ENCODE data around the gene KLK10. TPM values are rescaled to one million over a fixed set of nuclear protein-coding genes. Genes with fewer than 3 reads are reported as not detected.

The KLK10 gene
- total RNA-seq, 2 experiments from 2014 or later = not detected

GRCh38 chr19:51040151-51040550 is 20.6 kb upstream of the KLK10 start:
- TF ChIP-seq CTCF (IDR thresholded peaks at IDR 0.05) = no peak
- no peak for DNase-seq
- POLR2A ChIA-PET = no interaction called here
- ATAC-seq (ENCODE audit: poor library complexity) = no peak
- Histone ChIP-seq H3K36me3 (ENCODE audit: insufficient read depth, low read length) (no peaks in the 10 kb centered on the region), H3K27ac (ENCODE audit: low read depth in 1 of 2, low read length in 2 of 2) (no peak overlapping the region), H3K9me3 (ENCODE audit: control insufficient read depth in 1 of 2, insufficient read depth in 1 of 2, low read length in 2 of 2) (peaks cover 0 to 4% of the 10 kb centered on the region in 2 experiments), H3K4me1 (ENCODE audit: insufficient read depth, low read length) (no peaks in the 10 kb centered on the region), H3K4me3 (ENCODE audit: low read length) (no peak overlapping the region), H3K27me3 (ENCODE audit: control insufficient read depth in 1 of 2, insufficient read depth in 2 of 2, low read length in 2 of 2) (no peaks in the 10 kb centered on the region)
- Mint-ChIP-seq H3K9me3 (no peaks in the 10 kb centered on the region), H3K27ac (no peak overlapping the region), H3K27me3 (no peaks in the 10 kb centered on the region), H3K4me3 (no peak overlapping the region), H3K36me3 (ENCODE audit: low read depth) (no peaks in the 10 kb centered on the region), H3K4me1 (ENCODE audit: low read depth) (no peaks in the 10 kb centered on the region)
- intact Hi-C loops (cut with DNase I, micrococcal nuclease) = no loop called here
- CTCF ChIA-PET = no interaction called here

DNA sequence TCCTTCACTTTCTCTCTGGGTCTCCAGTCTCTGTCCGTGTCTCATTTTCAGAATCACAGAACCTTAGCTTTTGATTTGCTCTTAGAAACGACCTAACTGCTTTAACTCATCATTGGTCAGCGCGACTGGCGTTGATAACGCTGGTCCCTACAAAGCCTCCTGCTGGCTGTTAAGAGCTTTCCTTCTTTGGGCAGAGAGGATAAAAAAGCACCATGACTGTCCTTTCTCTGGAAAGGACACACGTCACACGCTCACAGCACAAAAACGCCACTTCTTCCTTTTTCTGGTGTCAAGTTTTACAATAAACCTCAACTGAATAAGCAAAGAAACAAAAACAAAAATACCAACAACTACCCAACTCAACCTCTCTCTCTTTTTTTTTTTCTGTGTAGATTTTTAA is 17.0 kb upstream of the KLK10 start:
- H3K27me3 Mint-ChIP-seq = peaks cover 15% of the 10 kb centered on the region
- no peak for TF ChIP-seq CTCF (IDR thresholded peaks at IDR 0.05)
- H3K4me1 Mint-ChIP-seq (ENCODE audit: low read depth) = no peaks in the 10 kb centered on the region
- H3K36me3 ChIP-seq (ENCODE audit: insufficient read depth, low read length) = no peaks in the 10 kb centered on the region
- no peak overlapping the region for H3K4me3 Mint-ChIP-seq
- no peak for DNase-seq
- peaks cover 0 to 2% of the 10 kb centered on the region in 2 experiments for H3K27me3 ChIP-seq (ENCODE audit: control insufficient read depth in 1 of 2, insufficient read depth in 2 of 2, low read length in 2 of 2)
- peaks cover 0 to 8% of the 10 kb centered on the region in 2 experiments for H3K9me3 ChIP-seq (ENCODE audit: control insufficient read depth in 1 of 2, insufficient read depth in 1 of 2, low read length in 2 of 2)
- no peak overlapping the region for H3K4me3 ChIP-seq (ENCODE audit: low read length)
- H3K4me1 ChIP-seq (ENCODE audit: insufficient read depth, low read length) = no peaks in the 10 kb centered on the region
- H3K27ac Mint-ChIP-seq = no peak overlapping the region
- intact Hi-C loops (cut with DNase I, micrococcal nuclease) = no loop called here
- POLR2A ChIA-PET = no interaction called here
- ATAC-seq (ENCODE audit: poor library complexity) = no peak
- H3K36me3 Mint-ChIP-seq (ENCODE audit: low read depth) = no peaks in the 10 kb centered on the region
- H3K9me3 Mint-ChIP-seq = no peaks in the 10 kb centered on the region
- CTCF ChIA-PET = no interaction called here
- no peak overlapping the region for H3K27ac ChIP-seq (ENCODE audit: low read depth in 1 of 2, low read length in 2 of 2)

DNA sequence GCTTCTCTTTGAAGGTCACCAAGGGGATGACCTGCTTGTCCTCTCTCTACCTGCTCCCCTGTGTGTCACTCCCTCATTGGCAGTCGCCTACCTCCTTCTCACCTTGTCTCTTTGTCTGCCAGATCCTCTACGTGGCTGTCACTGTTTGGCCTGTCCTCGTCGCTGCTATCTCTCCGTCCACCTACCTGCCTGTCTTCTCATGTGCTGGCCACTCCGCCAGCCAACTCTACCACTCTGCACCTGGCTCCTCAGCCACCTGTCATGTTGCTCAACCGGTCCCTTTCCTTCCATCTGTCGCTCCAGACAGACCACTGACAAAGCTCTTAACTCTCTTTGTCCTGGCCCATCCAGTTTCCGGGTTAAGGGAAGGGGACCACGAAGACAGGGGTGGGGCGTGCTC is 15.2 kb upstream of the KLK10 start, which contains the start of gene KLK12:
Gene KLK12 (minus strand): TSS at position 299 of the 400 bp plus-strand sequence. CDS start 381 bp downstream, outside the sequence.
- no peaks in the 10 kb centered on the region for H3K36me3 Mint-ChIP-seq (ENCODE audit: low read depth)
- intact Hi-C loops (cut with DNase I, micrococcal nuclease) = no loop called here
- Histone ChIP-seq H3K4me3 (ENCODE audit: low read length) (no peak within 1 kb of the TSS), H3K27me3 (ENCODE audit: control insufficient read depth in 1 of 2, insufficient read depth in 2 of 2, low read length in 2 of 2) (peaks cover 2 to 4% of the 10 kb centered on the region in 2 experiments), H3K27ac (ENCODE audit: low read depth in 1 of 2, low read length in 2 of 2) (no peak within 1 kb of the TSS), H3K36me3 (ENCODE audit: insufficient read depth, low read length) (no peaks in the 10 kb centered on the region), H3K4me1 (ENCODE audit: insufficient read depth, low read length) (no peaks in the 10 kb centered on the region), H3K9me3 (ENCODE audit: control insufficient read depth in 1 of 2, insufficient read depth in 1 of 2, low read length in 2 of 2) (peaks cover 0 to 4% of the 10 kb centered on the region in 2 experiments)
- POLR2A ChIA-PET = no interaction called here
- DNase-seq (no peak), ATAC-seq (ENCODE audit: poor library complexity) (no peak)
- CTCF ChIA-PET = no interaction called here
- H3K27ac Mint-ChIP-seq = no peak within 1 kb of the TSS
- H3K4me1 Mint-ChIP-seq (ENCODE audit: low read depth) = no peaks in the 10 kb centered on the region
- H3K27me3 Mint-ChIP-seq = peaks cover 28% of the 10 kb centered on the region
- no peak within 1 kb of the TSS for H3K4me3 Mint-ChIP-seq
- no peaks in the 10 kb centered on the region for H3K9me3 Mint-ChIP-seq
- no peak for TF ChIP-seq CTCF (IDR thresholded peaks at IDR 0.05)
